Measurements from ENCODE around the gene AQP4.

The AQP4 gene

GRCh38 chr18:26843760-26844159, 21.7 kb downstream of the AQP4 start:
- no peaks in the 10 kb centered on the region for H3K36me3 ChIP-seq (ENCODE audit: control insufficient read depth in 4 of 4, insufficient read depth in 4 of 4, low read length in 3 of 4)
- POLR2A ChIA-PET: no interaction called here
- CTCF ChIA-PET: no interaction called here
- H3K27me3 ChIP-seq (replicated peaks in 2 of 5; ENCODE audit: control insufficient read depth in 4 of 5, insufficient read depth in 5 of 5, low read length in 4 of 5): no peaks in the 10 kb centered on the region
- H3K4me1 ChIP-seq (ENCODE audit: control extremely low read depth in 1 of 4, control insufficient read depth in 4 of 4, insufficient read depth in 4 of 4, low read length in 3 of 4): no peaks in the 10 kb centered on the region
- DNase-seq: no peak
- no CpG with 5 or more reads among the region's 1 CpG for WGBS (ENCODE audit: insufficient coverage)
- H3K27ac ChIP-seq (ENCODE audit: insufficient read depth in 1 of 2, low read depth in 1 of 2, low read length in 2 of 2, poor library complexity in 1 of 2, severe bottlenecking in 2 of 2): no peak overlapping the region
- H3K4me3 ChIP-seq (ENCODE audit: control insufficient read depth in 1 of 7, extremely low read depth in 1 of 7, insufficient read depth in 4 of 7, low read depth in 2 of 7, low read length in 6 of 7): no peak overlapping the region
- H3K9me3 ChIP-seq (ENCODE audit: control extremely low read depth in 1 of 5, control insufficient read depth in 4 of 5, insufficient read depth in 2 of 5, low read depth in 1 of 5, low read length in 4 of 5): peaks cover 2 to 6% (median 3%) of the 10 kb centered on the region in 5 experiments

GRCh38 chr18:26840965-26841364, 24.5 kb downstream of the AQP4 start:
- H3K4me3 ChIP-seq (ENCODE audit: control insufficient read depth in 1 of 7, extremely low read depth in 1 of 7, insufficient read depth in 4 of 7, low read depth in 2 of 7, low read length in 6 of 7): no peak overlapping the region
- POLR2A ChIA-PET: no interaction called here
- 96% methylated on average over 5 of the region's 5 CpGs for WGBS (ENCODE audit: insufficient coverage)
- DNase-seq: no peak
- peaks cover 2 to 6% (median 3%) of the 10 kb centered on the region in 5 experiments for H3K9me3 ChIP-seq (ENCODE audit: control extremely low read depth in 1 of 5, control insufficient read depth in 4 of 5, insufficient read depth in 2 of 5, low read depth in 1 of 5, low read length in 4 of 5)
- no peak overlapping the region for H3K27ac ChIP-seq (ENCODE audit: insufficient read depth in 1 of 2, low read depth in 1 of 2, low read length in 2 of 2, poor library complexity in 1 of 2, severe bottlenecking in 2 of 2)
- H3K4me1 ChIP-seq (ENCODE audit: control extremely low read depth in 1 of 4, control insufficient read depth in 4 of 4, insufficient read depth in 4 of 4, low read length in 3 of 4): no peaks in the 10 kb centered on the region
- no peaks in the 10 kb centered on the region for H3K27me3 ChIP-seq (replicated peaks in 2 of 5; ENCODE audit: control insufficient read depth in 4 of 5, insufficient read depth in 5 of 5, low read length in 4 of 5)
- CTCF ChIA-PET: no interaction called here
- H3K36me3 ChIP-seq (ENCODE audit: control insufficient read depth in 4 of 4, insufficient read depth in 4 of 4, low read length in 3 of 4): no peaks in the 10 kb centered on the region

GRCh38 chr18:26839609-26840008, 25.9 kb downstream of the AQP4 start:
- Histone ChIP-seq H3K27me3 (replicated peaks in 2 of 5; ENCODE audit: control insufficient read depth in 4 of 5, insufficient read depth in 5 of 5, low read length in 4 of 5) (no peaks in the 10 kb centered on the region), H3K4me1 (ENCODE audit: control extremely low read depth in 1 of 4, control insufficient read depth in 4 of 4, insufficient read depth in 4 of 4, low read length in 3 of 4) (no peaks in the 10 kb centered on the region), H3K36me3 (ENCODE audit: control insufficient read depth in 4 of 4, insufficient read depth in 4 of 4, low read length in 3 of 4) (no peaks in the 10 kb centered on the region), H3K4me3 (ENCODE audit: control insufficient read depth in 1 of 7, extremely low read depth in 1 of 7, insufficient read depth in 4 of 7, low read depth in 2 of 7, low read length in 6 of 7) (no peak overlapping the region), H3K27ac (ENCODE audit: insufficient read depth in 1 of 2, low read depth in 1 of 2, low read length in 2 of 2, poor library complexity in 1 of 2, severe bottlenecking in 2 of 2) (no peak overlapping the region), H3K9me3 (ENCODE audit: control extremely low read depth in 1 of 5, control insufficient read depth in 4 of 5, insufficient read depth in 2 of 5, low read depth in 1 of 5, low read length in 4 of 5) (peaks cover 2 to 6% (median 3%) of the 10 kb centered on the region in 5 experiments)
- WGBS (ENCODE audit: insufficient coverage): no CpG with 5 or more reads among the region's 2 CpGs
- POLR2A ChIA-PET: no interaction called here
- CTCF ChIA-PET: no interaction called here
- DNase-seq: no peak

- WGBS (ENCODE audit: insufficient coverage): 91% methylated on average over 8 of the region's 11 CpGs
- POLR2A ChIA-PET: no interaction called here
These were observed 33.2 kb downstream of the AQP4 start for GRCh38 chr18:26832302-26832701.

GRCh38 chr18:26827581-26827980, 37.9 kb downstream of the AQP4 start:
- Histone ChIP-seq H3K27ac (ENCODE audit: insufficient read depth in 1 of 2, low read depth in 1 of 2, low read length in 2 of 2, poor library complexity in 1 of 2, severe bottlenecking in 2 of 2) (no peak overlapping the region), H3K9me3 (ENCODE audit: control extremely low read depth in 1 of 5, control insufficient read depth in 4 of 5, insufficient read depth in 2 of 5, low read depth in 1 of 5, low read length in 4 of 5) (no peaks in the 10 kb centered on the region), H3K36me3 (ENCODE audit: control insufficient read depth in 4 of 4, insufficient read depth in 4 of 4, low read length in 3 of 4) (no peaks in the 10 kb centered on the region), H3K4me3 (ENCODE audit: control insufficient read depth in 1 of 7, extremely low read depth in 1 of 7, insufficient read depth in 4 of 7, low read depth in 2 of 7, low read length in 6 of 7) (no peak overlapping the region), H3K4me1 (ENCODE audit: control extremely low read depth in 1 of 4, control insufficient read depth in 4 of 4, insufficient read depth in 4 of 4, low read length in 3 of 4) (no peaks in the 10 kb centered on the region), H3K27me3 (replicated peaks in 2 of 5; ENCODE audit: control insufficient read depth in 4 of 5, insufficient read depth in 5 of 5, low read length in 4 of 5) (peaks cover 0 to 6% (median 0%) of the 10 kb centered on the region in 5 experiments)
- DNase-seq: no peak
- CTCF ChIA-PET: no interaction called here
- POLR2A ChIA-PET: no interaction called here
- 63% methylated on average over 3 of the region's 3 CpGs for WGBS (ENCODE audit: insufficient coverage)

More at GRCh38 chr18:26832302-26832701, 33.2 kb downstream of the AQP4 start:
- Histone ChIP-seq H3K27ac (ENCODE audit: insufficient read depth in 1 of 2, low read depth in 1 of 2, low read length in 2 of 2, poor library complexity in 1 of 2, severe bottlenecking in 2 of 2) (no peak overlapping the region), H3K9me3 (ENCODE audit: control extremely low read depth in 1 of 5, control insufficient read depth in 4 of 5, insufficient read depth in 2 of 5, low read depth in 1 of 5, low read length in 4 of 5) (no peaks in the 10 kb centered on the region), H3K36me3 (ENCODE audit: control insufficient read depth in 4 of 4, insufficient read depth in 4 of 4, low read length in 3 of 4) (no peaks in the 10 kb centered on the region), H3K4me1 (ENCODE audit: control extremely low read depth in 1 of 4, control insufficient read depth in 4 of 4, insufficient read depth in 4 of 4, low read length in 3 of 4) (no peaks in the 10 kb centered on the region), H3K27me3 (replicated peaks in 2 of 5; ENCODE audit: control insufficient read depth in 4 of 5, insufficient read depth in 5 of 5, low read length in 4 of 5) (peaks cover 0 to 6% (median 0%) of the 10 kb centered on the region in 5 experiments), H3K4me3 (ENCODE audit: control insufficient read depth in 1 of 7, extremely low read depth in 1 of 7, insufficient read depth in 4 of 7, low read depth in 2 of 7, low read length in 6 of 7) (no peak overlapping the region)
- CTCF ChIA-PET: no interaction called here
- no peak for DNase-seq

- Histone ChIP-seq H3K4me3 (ENCODE audit: control insufficient read depth in 1 of 7, extremely low read depth in 1 of 7, insufficient read depth in 4 of 7, low read depth in 2 of 7, low read length in 6 of 7) (no peak overlapping the region), H3K9me3 (ENCODE audit: control extremely low read depth in 1 of 5, control insufficient read depth in 4 of 5, insufficient read depth in 2 of 5, low read depth in 1 of 5, low read length in 4 of 5) (no peaks in the 10 kb centered on the region), H3K27ac (ENCODE audit: insufficient read depth in 1 of 2, low read depth in 1 of 2, low read length in 2 of 2, poor library complexity in 1 of 2, severe bottlenecking in 2 of 2) (no peak overlapping the region), H3K27me3 (replicated peaks in 2 of 5; ENCODE audit: control insufficient read depth in 4 of 5, insufficient read depth in 5 of 5, low read length in 4 of 5) (peaks cover 0 to 6% (median 0%) of the 10 kb centered on the region in 5 experiments), H3K4me1 (ENCODE audit: control extremely low read depth in 1 of 4, control insufficient read depth in 4 of 4, insufficient read depth in 4 of 4, low read length in 3 of 4) (no peaks in the 10 kb centered on the region), H3K36me3 (ENCODE audit: control insufficient read depth in 4 of 4, insufficient read depth in 4 of 4, low read length in 3 of 4) (no peaks in the 10 kb centered on the region)
- ChIA-PET CTCF (no interaction called here), POLR2A (no interaction called here)
- DNase-seq: no peak
- 100% methylated on average over 6 of the region's 6 CpGs for WGBS (ENCODE audit: insufficient coverage)
These were observed 38.8 kb downstream of the AQP4 start for GRCh38 chr18:26826656-26827235.

- ChIA-PET CTCF (no interaction called here), POLR2A (no interaction called here)
- H3K36me3 ChIP-seq (ENCODE audit: control insufficient read depth in 4 of 4, insufficient read depth in 4 of 4, low read length in 3 of 4): no peaks in the 10 kb centered on the region
- DNase-seq: no peak
- H3K27me3 ChIP-seq (replicated peaks in 2 of 5; ENCODE audit: control insufficient read depth in 4 of 5, insufficient read depth in 5 of 5, low read length in 4 of 5): peaks cover 0 to 3% (median 0%) of the 10 kb centered on the region in 5 experiments
- peaks cover 0 to 7% (median 1%) of the 10 kb centered on the region in 5 experiments for H3K9me3 ChIP-seq (ENCODE audit: control extremely low read depth in 1 of 5, control insufficient read depth in 4 of 5, insufficient read depth in 2 of 5, low read depth in 1 of 5, low read length in 4 of 5)
- H3K27ac ChIP-seq (ENCODE audit: insufficient read depth in 1 of 2, low read depth in 1 of 2, low read length in 2 of 2, poor library complexity in 1 of 2, severe bottlenecking in 2 of 2): no peak overlapping the region
- no peaks in the 10 kb centered on the region for H3K4me1 ChIP-seq (ENCODE audit: control extremely low read depth in 1 of 4, control insufficient read depth in 4 of 4, insufficient read depth in 4 of 4, low read length in 3 of 4)
- WGBS (ENCODE audit: insufficient coverage): no CpG with 5 or more reads among the region's 1 CpG
- no peak overlapping the region for H3K4me3 ChIP-seq (ENCODE audit: control insufficient read depth in 1 of 7, extremely low read depth in 1 of 7, insufficient read depth in 4 of 7, low read depth in 2 of 7, low read length in 6 of 7)
These were observed 44.3 kb downstream of the AQP4 start for GRCh38 chr18:26821181-26821580.

All from common myeloid progenitor, CD34-positive (primary cell).